Measurements from ENCODE around the gene SLC2A6.

DNA sequence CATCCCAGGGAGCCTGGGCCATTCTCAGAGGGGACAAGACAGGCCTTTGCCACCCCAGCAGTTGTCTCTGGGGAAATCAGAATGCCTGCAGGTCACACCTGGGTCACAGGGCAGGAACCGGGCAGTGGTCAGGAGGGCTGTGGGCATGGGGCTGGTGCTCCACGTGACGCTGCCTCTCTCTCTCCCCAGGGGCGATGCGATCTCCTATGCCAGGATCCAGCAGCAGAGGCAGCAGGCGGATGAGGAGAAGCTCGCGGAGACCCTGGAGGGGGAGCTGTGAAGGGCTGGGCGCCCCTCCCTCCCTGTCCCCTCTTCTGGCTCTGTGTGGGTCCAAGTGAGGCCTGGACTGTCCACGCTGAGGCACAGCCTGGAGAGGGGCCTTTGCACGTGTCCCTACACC lies 10.5 kb downstream of the SLC2A6 start:
- TF ChIP-seq, protein P1, sequence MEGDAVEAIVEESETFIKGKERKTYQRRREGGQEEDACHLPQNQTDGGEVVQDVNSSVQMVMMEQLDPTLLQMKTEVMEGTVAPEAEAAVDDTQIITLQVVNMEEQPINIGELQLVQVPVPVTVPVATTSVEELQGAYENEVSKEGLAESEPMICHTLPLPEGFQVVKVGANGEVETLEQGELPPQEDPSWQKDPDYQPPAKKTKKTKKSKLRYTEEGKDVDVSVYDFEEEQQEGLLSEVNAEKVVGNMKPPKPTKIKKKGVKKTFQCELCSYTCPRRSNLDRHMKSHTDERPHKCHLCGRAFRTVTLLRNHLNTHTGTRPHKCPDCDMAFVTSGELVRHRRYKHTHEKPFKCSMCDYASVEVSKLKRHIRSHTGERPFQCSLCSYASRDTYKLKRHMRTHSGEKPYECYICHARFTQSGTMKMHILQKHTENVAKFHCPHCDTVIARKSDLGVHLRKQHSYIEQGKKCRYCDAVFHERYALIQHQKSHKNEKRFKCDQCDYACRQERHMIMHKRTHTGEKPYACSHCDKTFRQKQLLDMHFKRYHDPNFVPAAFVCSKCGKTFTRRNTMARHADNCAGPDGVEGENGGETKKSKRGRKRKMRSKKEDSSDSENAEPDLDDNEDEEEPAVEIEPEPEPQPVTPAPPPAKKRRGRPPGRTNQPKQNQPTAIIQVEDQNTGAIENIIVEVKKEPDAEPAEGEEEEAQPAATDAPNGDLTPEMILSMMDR (conservative IDR thresholded peaks at IDR 0.05; ENCODE audit: low read length): no peak
- no peak for TF ChIP-seq EZH2phosphoT487 (IDR thresholded peaks at IDR 0.05; ENCODE audit: borderline replicate concordance)
